Endothelial cell of hepatic sinusoid (primary cell): ENCODE data around the gene RPL19.

Experiments
- in situ Hi-C: cut with HindIII; loops from 2 replicates; pipeline ENCODE4 v1.10.0; 2017; ENCODE audit warnings: low sequenced_read_pairs

RPL19 gene

GRCh38 chr17:39196241-39196807 is 3.8 kb upstream of the RPL19 start:
- in situ Hi-C loops = loop anchor here (5.0 to 25.0 kb wide), 2 partner anchors 51 to 134 kb away; no protein-coding TSS in a partner anchor

- in situ Hi-C loops = loop anchor here (5.0 to 25.0 kb wide), 2 partner anchors 50 to 135 kb away; no protein-coding TSS in a partner anchor
Measured at GRCh38 chr17:39196808-39197291, 3.2 kb upstream of the RPL19 start.

DNA sequence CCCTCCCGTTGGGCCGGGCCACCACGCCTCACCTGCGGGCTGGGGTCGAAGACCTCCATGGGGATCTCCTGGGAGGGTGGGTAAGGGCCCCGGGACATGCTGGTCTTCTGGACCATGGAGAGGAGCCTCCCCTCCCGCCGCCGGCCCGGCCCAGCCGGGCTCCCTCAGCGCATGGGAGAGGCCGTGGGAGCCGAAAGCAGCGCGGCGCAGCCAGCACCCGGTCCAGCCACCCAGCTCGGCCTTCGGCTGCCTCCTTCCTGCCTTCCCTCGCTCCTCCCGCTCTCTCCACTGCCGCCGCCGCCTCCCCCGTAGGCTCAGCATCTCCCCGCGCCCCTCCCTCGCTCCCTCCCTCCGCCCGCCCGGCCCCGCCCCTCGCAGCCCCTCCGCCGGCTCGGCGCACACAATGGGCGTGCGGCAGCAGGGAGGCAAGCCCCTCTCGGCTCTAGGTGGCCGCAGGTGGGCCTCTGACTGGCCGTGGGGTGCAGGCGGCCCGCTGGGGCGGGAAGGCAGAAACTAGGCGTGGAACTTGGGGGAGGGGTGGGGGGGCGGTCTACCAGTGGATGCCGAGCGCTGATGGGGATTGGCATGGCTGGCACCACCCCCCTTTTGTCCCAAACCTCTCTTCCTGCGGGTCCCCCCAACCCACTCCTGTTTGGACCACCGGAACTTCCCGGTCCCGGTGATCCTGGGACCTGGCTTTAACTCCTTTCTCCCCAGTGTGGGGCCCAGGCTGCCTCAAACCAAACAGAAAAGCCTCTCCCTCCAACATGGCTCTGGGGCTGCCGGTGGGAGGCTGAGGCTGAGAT is 2.5 kb upstream of the RPL19 start, which contains the start of gene CACNB1:
Gene CACNB1 (minus strand): TSS at position 290 of the 806 bp plus-strand sequence. CDS start 174 bp downstream, at position 116.
- in situ Hi-C loops = loop anchor here (5.0 to 25.0 kb wide), 2 partner anchors 50 to 135 kb away; no protein-coding TSS in a partner anchor

DNA sequence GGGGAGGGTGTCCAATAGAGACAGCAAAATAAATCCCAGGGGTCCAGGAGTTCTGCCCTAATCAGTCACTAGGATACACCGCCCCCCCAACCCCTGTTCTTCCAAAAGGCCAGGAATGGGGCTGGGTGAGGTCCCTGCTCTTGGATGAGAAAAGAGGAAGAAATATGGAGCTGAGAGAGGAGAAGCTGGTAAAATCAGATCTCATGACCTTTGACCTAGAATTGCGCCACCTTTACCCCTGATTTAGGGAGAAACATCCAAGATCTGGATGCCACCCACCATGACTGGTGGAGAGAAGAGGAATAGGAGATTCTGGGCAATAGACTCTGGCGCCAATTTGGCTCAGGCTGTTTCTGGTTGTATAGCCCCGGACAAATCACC is 1.9 kb upstream of the RPL19 start:
- in situ Hi-C loops = loop anchor here (5.0 to 25.0 kb wide), 2 partner anchors 49 to 136 kb away; no protein-coding TSS in a partner anchor

DNA sequence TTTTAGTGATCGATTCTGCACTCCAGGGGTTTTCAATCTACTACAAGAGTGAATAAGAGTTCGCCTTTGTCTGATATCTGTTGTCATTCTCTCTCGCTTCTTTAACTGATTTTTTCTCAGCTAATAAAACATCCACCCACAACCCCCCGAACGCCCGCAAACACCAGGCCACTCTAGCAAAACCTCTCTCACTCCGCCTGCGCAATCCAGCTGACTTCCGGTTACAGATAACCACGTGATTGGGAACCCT is 338 bp upstream of the RPL19 start:
- in situ Hi-C loops = loop anchor here (5.0 to 25.0 kb wide), 2 partner anchors 48 to 137 kb away; no protein-coding TSS in a partner anchor

GRCh38 chr17:39200957-39201510 is 951 bp downstream of the RPL19 start:
- in situ Hi-C loops = no loop called here

GRCh38 chr17:39204245-39204644 is 4.2 kb downstream of the RPL19 start:
- in situ Hi-C loops = no loop called here

DNA sequence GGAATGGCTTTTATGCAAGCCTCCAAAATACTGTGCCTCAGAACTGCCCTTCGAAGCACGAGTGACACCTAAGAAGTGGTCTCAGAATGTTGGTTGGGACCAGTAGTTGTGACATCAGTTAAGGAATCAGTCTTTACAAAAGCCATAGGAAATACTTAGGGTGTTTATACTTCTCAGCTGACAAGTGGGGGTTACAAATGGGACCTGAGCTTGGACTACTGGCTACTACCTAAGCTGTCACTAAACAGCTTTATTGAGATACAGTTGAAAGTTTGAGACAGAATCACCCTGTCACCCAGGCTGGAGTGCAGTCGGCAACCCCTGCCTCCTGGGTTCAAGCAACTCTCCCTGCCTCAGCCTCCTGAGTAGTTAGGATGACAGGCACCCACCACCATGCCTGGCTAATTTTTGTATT is 5.0 kb downstream of the RPL19 start:
- in situ Hi-C loops = no loop called here

GRCh38 chr17:39208136-39208535 is 8.1 kb downstream of the RPL19 start:
- in situ Hi-C loops = no loop called here

DNA sequence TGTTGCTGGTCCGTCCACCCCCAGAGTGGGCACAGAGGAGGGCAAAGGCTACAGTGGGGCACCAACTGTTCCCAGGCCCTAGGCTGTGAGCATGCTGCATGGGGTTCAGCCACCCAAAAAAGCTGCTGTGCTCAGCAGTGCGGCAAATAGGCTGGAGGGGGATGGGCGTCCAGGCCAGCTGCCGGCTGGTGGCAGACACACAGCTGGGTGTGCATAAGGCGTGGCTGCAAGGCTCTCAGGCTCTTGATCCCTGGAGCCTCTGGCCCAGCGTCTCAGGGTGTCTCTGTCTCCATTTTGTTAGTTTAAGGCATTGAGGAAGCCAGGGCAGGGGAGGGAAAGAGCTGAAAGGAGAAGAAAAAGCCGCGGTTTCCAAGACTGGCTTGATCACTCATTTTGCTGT is 8.8 kb downstream of the RPL19 start:
- in situ Hi-C loops = no loop called here

- in situ Hi-C loops = no loop called here
Measured at GRCh38 chr17:39209317-39210092, 9.4 kb downstream of the RPL19 start.

DNA sequence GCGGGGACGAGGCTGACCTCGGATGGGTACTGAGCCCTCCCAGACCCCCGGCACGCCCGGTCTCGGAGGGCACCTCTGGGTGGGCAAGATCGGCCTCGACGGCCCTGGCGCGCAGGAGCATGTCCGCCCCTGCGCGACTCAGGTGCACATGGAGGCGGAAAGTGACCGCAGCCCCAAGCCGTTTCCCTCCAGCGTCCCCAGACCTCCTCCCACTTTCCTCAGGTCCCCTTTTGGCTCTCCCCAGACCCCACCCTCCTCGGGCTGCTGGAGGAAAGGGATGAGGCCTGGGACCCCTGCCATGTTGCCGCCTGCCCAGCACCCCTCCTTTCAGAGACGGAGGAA is 10.0 kb downstream of the RPL19 start:
- in situ Hi-C loops = no loop called here

DNA sequence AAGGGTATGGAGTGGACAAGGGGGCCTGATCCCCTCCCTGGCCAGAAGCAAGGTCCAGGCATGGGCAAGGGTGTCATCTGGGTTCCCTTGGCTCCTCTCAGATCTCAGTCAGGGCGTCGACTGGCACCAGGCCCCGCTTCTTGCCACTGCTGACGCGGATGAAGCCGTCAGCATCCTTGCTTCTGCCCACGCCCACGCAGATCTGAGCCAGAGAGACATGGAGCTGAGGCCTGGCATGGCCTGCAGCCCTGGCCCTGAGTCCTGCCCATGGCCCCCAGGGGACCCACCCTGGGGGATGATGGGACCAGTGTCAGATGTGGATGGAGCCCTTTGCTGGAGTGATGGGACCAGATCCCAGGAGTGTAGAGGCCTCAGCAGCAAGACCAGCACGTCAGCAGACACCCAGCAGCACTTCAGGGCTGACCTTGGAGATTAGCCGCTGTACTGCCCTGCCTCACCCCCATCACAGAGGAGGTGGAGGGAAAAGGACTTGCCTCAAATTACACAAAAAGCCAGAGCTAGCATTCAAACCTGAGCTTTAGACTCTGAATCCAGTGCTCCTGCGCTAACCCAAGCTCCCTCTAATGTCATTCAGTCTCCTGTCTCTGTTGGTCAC is 12.2 kb downstream of the RPL19 start:
- in situ Hi-C loops = no loop called here

GRCh38 chr17:39212841-39213480 is 12.9 kb downstream of the RPL19 start:
- in situ Hi-C loops = no loop called here

- in situ Hi-C loops = no loop called here
Measured at GRCh38 chr17:39213852-39214251, 13.8 kb downstream of the RPL19 start.

DNA sequence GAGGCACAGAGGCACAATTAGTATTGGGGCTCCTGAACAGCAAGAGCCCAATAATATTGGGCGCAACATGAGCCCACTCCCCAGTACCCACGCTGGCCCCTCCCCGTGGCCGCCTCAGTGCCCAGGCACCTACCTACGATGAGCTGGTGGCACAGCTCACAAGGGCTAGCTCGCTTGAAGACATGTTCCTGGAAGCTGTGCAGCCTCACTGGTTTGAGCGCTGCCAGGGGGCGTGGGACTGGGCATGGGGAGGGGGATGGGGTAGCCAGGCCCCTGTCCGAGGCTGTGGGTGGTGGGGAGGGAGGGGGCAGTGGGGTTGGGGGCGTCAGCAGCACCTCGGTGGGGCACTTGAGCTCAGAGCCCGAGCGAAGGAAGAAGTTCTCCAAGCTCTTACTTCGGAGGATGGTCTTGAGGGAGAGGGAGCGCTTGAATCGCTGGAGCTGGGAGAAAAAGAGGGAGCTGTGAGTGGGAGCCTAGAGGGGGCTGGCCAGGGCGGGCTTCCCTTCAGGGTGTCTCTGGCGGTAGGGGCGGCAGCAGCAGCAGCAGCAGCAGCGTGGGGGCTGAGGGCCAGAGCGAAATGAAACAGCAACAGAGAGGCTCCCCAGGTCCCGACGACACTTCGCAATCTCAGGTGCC is 17.8 kb downstream of the RPL19 start:
- in situ Hi-C loops = no loop called here

GRCh38 chr17:39218906-39219305 is 18.8 kb downstream of the RPL19 start:
- in situ Hi-C loops = no loop called here

DNA sequence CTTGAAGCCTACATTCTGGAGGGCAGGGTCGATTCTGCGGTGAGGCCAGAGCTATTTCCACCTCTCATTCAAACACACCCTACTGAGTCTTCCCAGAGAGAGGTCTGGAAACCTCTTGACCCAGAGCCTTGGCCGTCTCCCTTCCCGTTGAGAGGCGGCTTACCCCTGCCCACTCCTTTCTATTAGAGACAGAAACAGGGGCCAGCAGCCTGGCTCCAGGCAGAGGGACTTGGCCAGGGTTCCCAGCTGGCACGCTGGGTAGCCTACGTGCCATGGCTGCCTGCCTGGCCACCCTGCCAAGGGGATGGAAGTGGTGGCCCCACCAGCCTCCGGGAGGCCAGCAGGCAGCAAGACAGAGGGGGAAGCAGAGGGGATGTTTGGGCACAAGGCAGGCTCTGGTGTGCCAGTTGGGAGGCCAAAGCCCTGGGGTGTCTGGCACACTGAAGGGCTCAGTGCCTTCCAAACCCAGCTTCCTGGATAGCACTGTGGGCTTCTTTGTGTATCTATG is 19.6 kb downstream of the RPL19 start:
- in situ Hi-C loops = no loop called here

DNA sequence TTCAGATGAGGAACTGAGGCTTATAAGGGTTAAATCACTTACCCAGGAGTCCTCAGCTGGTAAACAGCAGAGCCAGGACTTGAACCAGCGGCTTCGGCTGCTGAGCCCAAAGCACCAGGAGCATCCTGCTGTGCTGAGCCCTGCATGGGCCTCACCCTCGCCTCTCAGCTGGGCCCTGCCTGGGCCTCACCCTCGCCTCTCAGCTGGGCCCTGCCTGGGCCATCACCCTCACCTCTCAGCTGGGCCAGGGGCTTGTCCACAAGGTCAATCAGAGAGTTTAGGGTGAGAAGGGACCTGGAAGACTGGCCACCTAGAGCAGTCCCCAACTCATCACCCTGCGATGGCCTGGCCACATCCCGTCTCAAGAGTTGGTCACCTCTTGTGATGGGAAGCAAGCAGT is 21.5 kb downstream of the RPL19 start:
- in situ Hi-C loops = no loop called here

GRCh38 chr17:39222151-39222550 is 22.1 kb downstream of the RPL19 start:
- in situ Hi-C loops = no loop called here
